ENCODE results near the gene ARMC2.

- TF ChIP-seq MAX (IDR thresholded peaks at IDR 0.05; ENCODE audit: low read depth) (no peak), CTCF (IDR thresholded peaks at IDR 0.05) (no peak)
Observed at GRCh38 chr6:108927927-108928326, 79.7 kb downstream of the ARMC2 start.
